D721Med (cell line): ENCODE data around the gene SLC16A11.
"Not testable (repeated sequence)": the region's sequence is repeated elsewhere in the genome, so short reads cannot be mapped to it uniquely, and the experiment has no call there.

Experiments
- DNase-seq: peaks from one replicate; pipeline ENCODE4 v3.0.0; 2011; ENCODE audit warnings: low spot score; ENCODE audit not compliant: insufficient read length
- FAIRE-seq: peaks from 2 replicates; lab custom pipeline; 2011; peaks lifted over from hg19 to GRCh38; lab: Jason Lieb, UNC
- TF ChIP-seq, protein P1 (sequence below): IDR thresholded peaks from 2 replicates; pipeline ENCODE4 v1.5.1; 2012; ENCODE audit warnings: mild to moderate bottlenecking, control low read depth; ENCODE audit not compliant: insufficient read depth; ENCODE audit errors: missing control alignments

The SLC16A11 gene

DNA sequence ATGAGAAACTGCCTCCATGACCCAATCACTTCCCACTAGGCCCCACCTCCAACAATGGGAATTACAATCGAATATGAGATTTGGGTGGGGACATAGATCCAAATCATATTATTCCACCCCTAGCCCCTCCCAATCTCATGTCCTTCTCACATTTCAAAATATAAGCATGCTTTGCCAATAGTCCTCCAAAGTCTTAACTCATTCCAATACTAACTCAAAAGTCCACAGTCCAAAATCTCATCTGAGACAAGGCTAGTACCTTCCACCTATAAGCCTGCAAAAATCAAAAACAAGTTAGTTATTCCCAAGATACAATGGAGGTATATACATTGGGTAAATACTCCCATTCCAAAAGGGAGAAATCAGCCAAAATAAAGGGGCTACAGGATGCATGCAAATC, 23.3 kb upstream of the SLC16A11 start:
- TF ChIP-seq, protein P1, sequence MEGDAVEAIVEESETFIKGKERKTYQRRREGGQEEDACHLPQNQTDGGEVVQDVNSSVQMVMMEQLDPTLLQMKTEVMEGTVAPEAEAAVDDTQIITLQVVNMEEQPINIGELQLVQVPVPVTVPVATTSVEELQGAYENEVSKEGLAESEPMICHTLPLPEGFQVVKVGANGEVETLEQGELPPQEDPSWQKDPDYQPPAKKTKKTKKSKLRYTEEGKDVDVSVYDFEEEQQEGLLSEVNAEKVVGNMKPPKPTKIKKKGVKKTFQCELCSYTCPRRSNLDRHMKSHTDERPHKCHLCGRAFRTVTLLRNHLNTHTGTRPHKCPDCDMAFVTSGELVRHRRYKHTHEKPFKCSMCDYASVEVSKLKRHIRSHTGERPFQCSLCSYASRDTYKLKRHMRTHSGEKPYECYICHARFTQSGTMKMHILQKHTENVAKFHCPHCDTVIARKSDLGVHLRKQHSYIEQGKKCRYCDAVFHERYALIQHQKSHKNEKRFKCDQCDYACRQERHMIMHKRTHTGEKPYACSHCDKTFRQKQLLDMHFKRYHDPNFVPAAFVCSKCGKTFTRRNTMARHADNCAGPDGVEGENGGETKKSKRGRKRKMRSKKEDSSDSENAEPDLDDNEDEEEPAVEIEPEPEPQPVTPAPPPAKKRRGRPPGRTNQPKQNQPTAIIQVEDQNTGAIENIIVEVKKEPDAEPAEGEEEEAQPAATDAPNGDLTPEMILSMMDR = no peak
- FAIRE-seq = no peak
- DNase-seq = no peak

DNA sequence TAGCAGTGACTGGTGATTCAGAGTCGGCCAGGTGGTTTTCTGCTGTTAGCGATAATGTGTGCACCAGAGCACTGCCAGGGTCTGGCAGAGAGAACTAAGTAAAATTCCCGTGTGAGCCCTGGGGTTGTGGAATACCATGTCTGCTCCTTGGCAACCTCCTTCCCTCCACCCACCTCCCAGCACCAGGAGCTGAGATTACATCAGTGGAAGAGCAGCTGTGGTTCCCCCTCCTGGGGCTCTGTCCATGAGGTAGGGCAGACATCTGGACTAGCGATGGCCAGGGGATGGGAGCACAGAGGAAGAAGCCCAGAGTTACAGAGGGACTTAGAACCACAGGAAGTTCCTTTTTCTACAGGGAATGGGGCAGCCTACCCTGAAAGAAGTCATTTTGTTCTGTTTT, 20.4 kb upstream of the SLC16A11 start:
- DNase-seq (no peak), FAIRE-seq (no peak)
- TF ChIP-seq, protein P1 = no peak

DNA sequence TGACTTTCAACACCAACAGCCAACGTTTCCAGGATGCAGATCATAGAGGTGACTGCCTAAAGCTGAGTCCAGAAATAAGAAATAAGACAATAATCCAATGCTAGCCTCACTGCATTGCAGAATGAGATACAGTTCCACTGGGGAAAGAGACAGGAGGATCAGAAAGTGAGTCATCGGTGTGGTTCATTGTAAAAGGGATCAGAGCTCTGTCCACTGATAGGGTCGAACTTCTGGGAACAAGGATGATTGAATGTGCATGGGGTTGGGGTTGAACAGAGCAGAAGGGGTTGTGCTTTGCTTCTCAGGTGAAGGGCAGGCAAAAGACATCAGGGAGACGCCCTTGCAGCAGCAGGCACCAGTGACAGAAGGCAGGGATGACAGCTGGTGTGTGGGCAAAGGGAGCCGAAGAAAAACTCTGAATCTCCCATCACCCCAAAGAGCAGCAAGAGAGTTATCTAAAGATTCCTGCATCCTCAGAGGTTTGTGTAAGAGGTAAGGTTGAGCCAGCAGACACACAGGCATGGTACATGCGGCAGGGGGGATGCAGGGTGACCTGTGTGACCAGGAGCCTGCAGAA, 19.7 kb upstream of the SLC16A11 start:
- DNase-seq (no peak), FAIRE-seq (no peak)
- TF ChIP-seq, protein P1 = no peak

DNA sequence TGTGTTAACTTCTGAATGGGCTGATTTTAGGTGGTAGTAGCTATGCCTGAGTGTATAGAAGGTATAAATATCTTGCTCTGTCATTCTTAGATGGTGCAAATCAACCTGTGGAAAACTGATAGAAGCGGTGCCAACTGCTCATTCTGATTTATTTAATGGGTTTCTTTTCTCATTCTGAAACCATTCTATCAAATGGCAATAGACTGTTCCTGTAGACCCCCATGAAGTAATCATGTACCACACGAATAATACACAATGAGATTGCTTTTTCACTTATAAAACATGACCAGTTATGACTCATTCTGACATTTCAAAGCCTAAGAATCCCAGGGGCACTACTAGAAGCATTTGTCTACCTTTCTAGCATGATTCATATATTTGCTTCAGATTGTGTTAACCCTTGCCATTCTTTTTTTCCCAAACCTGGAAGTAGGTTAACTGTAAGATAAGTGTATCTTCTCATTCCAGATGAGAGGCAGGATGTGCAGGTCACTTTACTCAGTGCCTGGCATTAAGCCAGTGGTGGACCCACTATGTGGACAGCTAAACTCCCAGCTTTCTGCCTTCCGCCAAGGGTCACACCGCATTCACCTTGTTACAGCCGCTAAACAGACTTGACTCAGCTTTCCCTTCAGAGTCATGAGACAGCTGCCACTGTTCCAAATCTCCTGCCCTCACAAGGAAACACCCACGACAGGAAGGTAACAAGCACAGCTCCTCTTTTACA, 16.4 kb upstream of the SLC16A11 start:
- TF ChIP-seq, protein P1 = no peak

DNA sequence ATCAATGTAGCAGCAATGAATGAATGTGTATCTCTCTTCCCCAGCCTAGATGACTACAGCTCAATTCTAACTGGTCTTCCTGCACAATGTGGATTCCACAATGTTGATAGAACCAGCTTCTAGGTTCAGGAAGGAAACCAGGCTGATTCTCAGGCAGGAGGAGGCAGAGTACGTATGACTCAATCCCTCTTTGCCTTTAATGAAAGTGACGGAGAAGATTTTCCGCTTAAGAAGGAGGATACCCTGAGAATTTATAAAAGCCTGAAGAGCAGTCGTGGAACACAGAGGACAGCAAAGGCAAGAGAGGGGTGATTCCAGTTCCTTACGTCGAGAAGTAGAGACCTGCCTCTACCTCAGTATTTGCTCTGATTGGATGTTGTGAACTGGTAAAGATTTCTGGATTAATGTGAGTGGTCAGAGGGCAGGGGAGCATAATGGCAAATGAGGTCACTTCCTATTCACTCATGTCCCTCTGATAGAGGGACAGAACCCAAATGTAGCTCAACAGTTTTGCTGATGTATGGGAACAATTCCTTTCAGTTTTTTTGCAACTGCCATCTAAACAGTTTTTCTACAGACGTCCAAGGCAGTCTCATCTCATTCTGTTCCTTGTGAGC, 15.0 kb upstream of the SLC16A11 start:
- FAIRE-seq (no peak), DNase-seq (no peak)
- TF ChIP-seq, protein P1 = no peak

More for the DNA sequence above, 16.4 kb upstream of the SLC16A11 start:
- FAIRE-seq (no peak), DNase-seq (no peak)

DNA sequence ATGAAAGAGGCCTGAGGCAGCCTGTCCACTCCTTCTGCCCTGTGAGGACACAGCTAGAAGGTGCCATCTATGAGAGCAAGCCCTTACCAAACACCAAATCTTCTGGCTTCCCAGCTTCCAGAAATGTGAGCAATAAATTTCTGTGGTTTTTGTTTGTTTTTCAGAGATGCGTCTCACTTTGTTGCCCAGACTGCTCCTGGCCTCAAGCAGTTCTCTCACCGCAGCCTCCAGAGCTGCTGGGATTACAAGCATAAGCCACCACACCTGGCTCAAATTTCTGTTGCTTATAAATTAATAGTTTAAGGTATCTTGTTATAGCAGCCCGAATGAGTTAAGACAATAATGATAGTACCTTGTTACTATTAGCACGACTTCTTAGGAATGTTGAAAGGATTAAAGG, 12.5 kb upstream of the SLC16A11 start:
- DNase-seq = no peak
- FAIRE-seq = no peak
- TF ChIP-seq, protein P1 = no peak

DNA sequence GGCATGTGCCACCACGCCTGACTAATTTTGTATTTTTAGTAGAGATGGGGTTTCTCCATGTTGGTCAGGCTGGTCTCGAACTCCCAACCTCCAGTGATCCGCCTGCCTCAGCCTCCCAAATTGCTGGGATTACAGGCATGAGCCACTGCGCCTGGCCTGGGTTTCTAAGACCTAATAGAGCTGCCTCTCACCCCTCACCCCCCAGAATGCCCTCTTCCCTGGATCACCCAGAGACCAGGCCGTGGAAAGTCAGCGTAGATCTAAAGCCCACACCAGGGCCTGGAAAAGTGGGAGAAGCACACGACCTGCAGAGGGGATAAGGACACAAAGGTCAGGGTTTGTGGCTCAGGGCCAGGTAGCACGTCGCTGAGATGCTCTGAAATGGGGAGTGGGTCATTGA, 6.7 kb upstream of the SLC16A11 start:
- FAIRE-seq, DNase-seq: not testable (repeated sequence)
